HEK293T (cell line): ENCODE results near the gene CTNNA3.

Source experiments
- ARNT ChIP-seq: fragments of 450-650 bp; IDR thresholded peaks from 2 replicates; pipeline ENCODE4 v1.6.1; 2017; ENCODE audit warnings: mild to moderate bottlenecking
- ELF4 ChIP-seq: fragments of 450-650 bp; IDR thresholded peaks from 2 replicates; pipeline ENCODE4 v1.6.1; 2017; ENCODE audit warnings: antibody characterized with exemption
- FOXA1 ChIP-seq: fragments of 450-650 bp; IDR thresholded peaks from 2 replicates; pipeline ENCODE4 v1.6.1; 2016; ENCODE audit warnings: mild to moderate bottlenecking
- FOXK2 ChIP-seq: fragments of 450-650 bp; IDR thresholded peaks from 2 replicates; pipeline ENCODE4 v1.6.1; 2016; ENCODE audit warnings: mild to moderate bottlenecking
- FOXM1 ChIP-seq: fragments of 450-650 bp; IDR thresholded peaks from 2 replicates; pipeline ENCODE4 v1.6.1; 2017; ENCODE audit warnings: mild to moderate bottlenecking, borderline replicate concordance
- NFRKB ChIP-seq: fragments of 450-650 bp; IDR thresholded peaks from 2 replicates; pipeline ENCODE4 v1.6.1; 2016; ENCODE audit warnings: mild to moderate bottlenecking, moderate library complexity
- SP1 ChIP-seq: fragments of 450-650 bp; IDR thresholded peaks from 2 replicates; pipeline ENCODE4 v1.6.1; 2017
- SUZ12 ChIP-seq: fragments of 450-650 bp; IDR thresholded peaks from 2 replicates; pipeline ENCODE4 v1.6.1; 2016; ENCODE audit warnings: mild to moderate bottlenecking
- TARDBP ChIP-seq: fragments of 450-650 bp; IDR thresholded peaks from 2 replicates; pipeline ENCODE4 v1.6.1; 2016

GRCh38 chr10:67401711-67402110 lies 294.3 kb downstream of the CTNNA3 start:
- TF ChIP-seq FOXK2 (no peak), FOXA1 (no peak), NFRKB (no peak), FOXM1 (no peak), SUZ12 (no peak), ELF4 (no peak), ARNT (no peak), SP1 (no peak), TARDBP (no peak)
